SK-N-SH treated with all-trans-retinoic acid at 6 μM for 48 hours (cell line): ENCODE data around the gene RNF213.

Experiments used
- ARNTL ChIP-seq: fragments of 450-650 bp; formaldehyde crosslinking; IDR thresholded peaks from 2 replicates; pipeline ENCODE4 v1.5.0; 2020; ENCODE audit warnings: low read depth, mild to moderate bottlenecking, moderate library complexity, borderline replicate concordance
- BACH2 ChIP-seq: fragments of 250-450 bp; sonication (Bioruptor Pico); IDR thresholded peaks from 2 replicates; pipeline ENCODE4 v1.9.0; 2021; ENCODE audit warnings: mild to moderate bottlenecking, borderline replicate concordance
- OSR1 ChIP-seq: fragments of 250-450 bp; sonication (Bioruptor Pico); IDR thresholded peaks from 2 replicates; pipeline ENCODE4 v1.8.0; 2022; ENCODE audit warnings: moderate library complexity, mild to moderate bottlenecking, inconsistent platforms
- PATZ1 ChIP-seq: fragments of 250-450 bp; sonication (Bioruptor Pico); IDR thresholded peaks from 2 replicates; pipeline ENCODE4 v1.8.0; 2020; ENCODE audit warnings: mild to moderate bottlenecking, moderate library complexity, borderline replicate concordance
- POU6F1 ChIP-seq: fragments of 250-450 bp; sonication (Bioruptor Pico); IDR thresholded peaks from 2 replicates; pipeline ENCODE4 v1.8.0; 2021; ENCODE audit warnings: low read depth, mild to moderate bottlenecking, moderate library complexity, borderline replicate concordance
- TCF4 ChIP-seq: fragments of 250-450 bp; sonication (Bioruptor Pico); IDR thresholded peaks from 2 replicates; pipeline ENCODE4 v1.8.0; 2021; ENCODE audit warnings: mild to moderate bottlenecking, moderate library complexity, borderline replicate concordance
- TOX ChIP-seq: fragments of 250-450 bp; sonication (Bioruptor Pico); IDR thresholded peaks from 2 replicates; pipeline ENCODE4 v1.8.0; 2021; ENCODE audit warnings: mild to moderate bottlenecking, moderate library complexity, borderline replicate concordance
- TSHZ2 ChIP-seq: fragments of 250-450 bp; sonication (Bioruptor Pico); IDR thresholded peaks from 2 replicates; pipeline ENCODE4 v1.5.0; 2020; ENCODE audit warnings: mild to moderate bottlenecking, moderate library complexity
- ZC3H10 ChIP-seq: fragments of 250-450 bp; sonication (Bioruptor Pico); IDR thresholded peaks from 2 replicates; pipeline ENCODE4 v1.5.1; 2021; ENCODE audit warnings: mild to moderate bottlenecking, moderate library complexity
- ZFP3 ChIP-seq: fragments of 250-450 bp; sonication (Bioruptor Pico); IDR thresholded peaks from 2 replicates; pipeline ENCODE4 v1.5.0; 2020; ENCODE audit warnings: mild to moderate bottlenecking, moderate library complexity
- ZFP30 ChIP-seq: fragments of 450-650 bp; formaldehyde crosslinking; IDR thresholded peaks from 2 replicates; pipeline ENCODE4 v1.5.0; 2022; ENCODE audit warnings: mild to moderate bottlenecking, moderate library complexity
- TF ChIP-seq, protein P1 (sequence below): fragments of 250-450 bp; sonication (Bioruptor Pico); IDR thresholded peaks from 2 replicates; pipeline ENCODE4 v1.5.1; 2020; ENCODE audit warnings: low read depth, mild to moderate bottlenecking, moderate library complexity
- TF ChIP-seq, protein P2 (sequence below): fragments of 250-450 bp; sonication (Bioruptor Pico); IDR thresholded peaks from 2 replicates; pipeline ENCODE4 v1.5.1; 2021; ENCODE audit warnings: mild to moderate bottlenecking, moderate library complexity

DNA sequence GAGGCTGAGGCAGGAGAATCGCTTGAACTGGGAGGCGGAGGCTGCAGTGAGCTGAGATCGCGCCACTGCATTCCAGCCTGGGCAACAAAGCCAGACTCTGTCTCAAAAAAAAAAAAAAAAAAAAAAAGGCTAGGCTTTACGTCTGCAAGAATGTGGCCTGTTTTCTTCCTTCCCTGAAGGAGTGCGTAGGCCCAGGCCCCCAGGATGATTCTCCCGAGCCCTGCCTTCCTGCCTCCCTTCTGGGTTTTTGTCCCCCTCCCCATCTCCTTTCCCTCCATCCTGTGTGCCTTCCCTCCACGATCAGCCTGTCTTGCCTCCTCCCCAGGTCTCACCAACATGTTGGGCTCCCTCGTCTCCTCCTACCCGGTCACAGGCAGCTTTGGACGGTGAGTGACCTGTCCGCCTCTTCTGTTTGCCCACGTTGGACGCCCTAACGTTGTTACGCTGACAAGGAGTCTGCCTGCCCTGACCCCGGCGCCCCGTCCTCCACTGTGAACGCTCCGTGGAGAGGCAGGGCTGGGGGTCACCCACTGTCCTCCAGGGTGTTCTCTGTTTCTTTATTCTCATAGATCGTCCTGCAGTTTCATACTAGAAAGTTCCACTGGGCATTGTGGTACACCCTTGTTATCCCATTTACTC, 15.7 kb upstream of the RNF213 start:
- TF ChIP-seq, protein P1, sequence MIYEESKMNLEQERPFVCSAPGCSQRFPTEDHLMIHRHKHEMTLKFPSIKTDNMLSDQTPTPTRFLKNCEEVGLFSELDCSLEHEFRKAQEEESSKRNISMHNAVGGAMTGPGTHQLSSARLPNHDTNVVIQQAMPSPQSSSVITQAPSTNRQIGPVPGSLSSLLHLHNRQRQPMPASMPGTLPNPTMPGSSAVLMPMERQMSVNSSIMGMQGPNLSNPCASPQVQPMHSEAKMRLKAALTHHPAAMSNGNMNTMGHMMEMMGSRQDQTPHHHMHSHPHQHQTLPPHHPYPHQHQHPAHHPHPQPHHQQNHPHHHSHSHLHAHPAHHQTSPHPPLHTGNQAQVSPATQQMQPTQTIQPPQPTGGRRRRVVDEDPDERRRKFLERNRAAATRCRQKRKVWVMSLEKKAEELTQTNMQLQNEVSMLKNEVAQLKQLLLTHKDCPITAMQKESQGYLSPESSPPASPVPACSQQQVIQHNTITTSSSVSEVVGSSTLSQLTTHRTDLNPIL (CRISPR knock-in tag): no peak
- TF ChIP-seq ARNTL (CRISPR knock-in tag): no peak
- no peak for TF ChIP-seq PATZ1 (CRISPR knock-in tag)
- TF ChIP-seq ZC3H10 (CRISPR knock-in tag): no peak
- TF ChIP-seq TSHZ2 (CRISPR knock-in tag): no peak
- no peak for TF ChIP-seq ZFP3 (CRISPR knock-in tag)
- no peak for TF ChIP-seq ZFP30 (CRISPR knock-in tag)
- TF ChIP-seq POU6F1 (CRISPR knock-in tag): no peak
- TF ChIP-seq OSR1 (CRISPR knock-in tag): no peak
- TF ChIP-seq BACH2 (CRISPR knock-in tag): no peak
- no peak for TF ChIP-seq TOX (CRISPR knock-in tag)
- TF ChIP-seq, protein P2, sequence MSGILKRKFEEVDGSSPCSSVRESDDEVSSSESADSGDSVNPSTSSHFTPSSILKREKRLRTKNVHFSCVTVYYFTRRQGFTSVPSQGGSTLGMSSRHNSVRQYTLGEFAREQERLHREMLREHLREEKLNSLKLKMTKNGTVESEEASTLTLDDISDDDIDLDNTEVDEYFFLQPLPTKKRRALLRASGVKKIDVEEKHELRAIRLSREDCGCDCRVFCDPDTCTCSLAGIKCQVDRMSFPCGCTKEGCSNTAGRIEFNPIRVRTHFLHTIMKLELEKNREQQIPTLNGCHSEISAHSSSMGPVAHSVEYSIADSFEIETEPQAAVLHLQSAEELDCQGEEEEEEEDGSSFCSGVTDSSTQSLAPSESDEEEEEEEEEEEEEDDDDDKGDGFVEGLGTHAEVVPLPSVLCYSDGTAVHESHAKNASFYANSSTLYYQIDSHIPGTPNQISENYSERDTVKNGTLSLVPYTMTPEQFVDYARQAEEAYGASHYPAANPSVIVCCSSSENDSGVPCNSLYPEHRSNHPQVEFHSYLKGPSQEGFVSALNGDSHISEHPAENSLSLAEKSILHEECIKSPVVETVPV (CRISPR knock-in tag): no peak
- TF ChIP-seq TCF4 (CRISPR knock-in tag): no peak
